HG03064 (cell line): ENCODE results near the gene MGAT5B.
"Not testable (repeated sequence)": the region's sequence is repeated elsewhere in the genome, so short reads cannot be mapped to it uniquely, and the experiment has no call there.

Experiments
- ATAC-seq: cut with Tn5 transposase; IDR thresholded peaks from one replicate; pipeline ENCODE4 v1.9.1; 2021; ENCODE audit warnings: low read depth; ENCODE audit not compliant: unreplicated experiment

The MGAT5B gene

GRCh38 chr17:76868176-76868668 lies at the start of gene MGAT5B:
Gene MGAT5B (plus strand): TSS chr17:76868404. CDS start chr17:76869030, 626 bp downstream.
- no peak for ATAC-seq

- ATAC-seq = no peak
Measured at GRCh38 chr17:76820039-76820438, 48.2 kb upstream of the MGAT5B start.

GRCh38 chr17:76820561-76820960 lies 47.6 kb upstream of the MGAT5B start:
- no peak for ATAC-seq

- ATAC-seq = no peak
Measured at GRCh38 chr17:76822184-76822778, 45.9 kb upstream of the MGAT5B start.

- ATAC-seq = no peak
Measured at GRCh38 chr17:76824093-76824492, 44.1 kb upstream of the MGAT5B start.

GRCh38 chr17:76826330-76827068 lies 41.7 kb upstream of the MGAT5B start:
- ATAC-seq = no peak

- ATAC-seq = no peak
Measured at GRCh38 chr17:76827736-76828135, 40.5 kb upstream of the MGAT5B start.

GRCh38 chr17:76830987-76831715 lies 37.1 kb upstream of the MGAT5B start:
- no peak for ATAC-seq

GRCh38 chr17:76833034-76833644 lies 35.1 kb upstream of the MGAT5B start:
- ATAC-seq = no peak

- no peak for ATAC-seq
Measured at GRCh38 chr17:76833747-76834146, 34.5 kb upstream of the MGAT5B start.

- no peak for ATAC-seq
Measured at GRCh38 chr17:76834870-76835269, 33.3 kb upstream of the MGAT5B start.

- no peak for ATAC-seq
Measured at GRCh38 chr17:76840443-76840767, 27.8 kb upstream of the MGAT5B start.

GRCh38 chr17:76840884-76841775 lies 27.1 kb upstream of the MGAT5B start:
- no peak for ATAC-seq

- ATAC-seq = no peak
Measured at GRCh38 chr17:76841776-76842405, 26.3 kb upstream of the MGAT5B start.

- ATAC-seq = not testable (repeated sequence)
Measured at GRCh38 chr17:76843068-76843467, 25.1 kb upstream of the MGAT5B start.

- ATAC-seq = no peak
Measured at GRCh38 chr17:76843703-76844484, 24.3 kb upstream of the MGAT5B start.

- no peak for ATAC-seq
Measured at GRCh38 chr17:76844485-76844829, 23.7 kb upstream of the MGAT5B start.

- no peak for ATAC-seq
Measured at GRCh38 chr17:76844846-76845245, 23.4 kb upstream of the MGAT5B start.

- ATAC-seq = no peak
Measured at GRCh38 chr17:76845541-76846017, 22.6 kb upstream of the MGAT5B start.
